Peyer's patch (tissue), 4 donors: ENCODE results near the gene EVA1A.

Source experiments
- CTCF ChIP-seq, 6 experiments: fragments of 450-650 bp in 4 of 6; fragments of 200-600 bp in 2 of 6; sonication (generic) in 1 of 6; IDR thresholded peaks; one replicate each; pipeline ENCODE4 v1.5.1; 2017 to 2019; ENCODE audit warnings: antibody characterized with exemption in 6 of 6, mild to moderate bottlenecking in 3 of 6, moderate library complexity in 1 of 6
- POLR2A ChIP-seq, 2 donors: fragments of 450-650 bp; IDR thresholded peaks; one replicate each; pipeline ENCODE4 v1.5.1; 2017; ENCODE audit warnings: antibody characterized with exemption in 2 of 2, mild to moderate bottlenecking in 2 of 2, moderate library complexity in 2 of 2

- TF ChIP-seq CTCF (IDR thresholded peaks at IDR 0.05) (peak in 3 of 6 experiments; percentile 23 to 32 (median 26)), POLR2A (IDR thresholded peaks at IDR 0.05) (no peak)
These were observed 93.9 kb downstream of the EVA1A start for GRCh38 chr2:75466708-75467311.
